Measurements from ENCODE around the gene SACS.

The SACS gene, protein sequence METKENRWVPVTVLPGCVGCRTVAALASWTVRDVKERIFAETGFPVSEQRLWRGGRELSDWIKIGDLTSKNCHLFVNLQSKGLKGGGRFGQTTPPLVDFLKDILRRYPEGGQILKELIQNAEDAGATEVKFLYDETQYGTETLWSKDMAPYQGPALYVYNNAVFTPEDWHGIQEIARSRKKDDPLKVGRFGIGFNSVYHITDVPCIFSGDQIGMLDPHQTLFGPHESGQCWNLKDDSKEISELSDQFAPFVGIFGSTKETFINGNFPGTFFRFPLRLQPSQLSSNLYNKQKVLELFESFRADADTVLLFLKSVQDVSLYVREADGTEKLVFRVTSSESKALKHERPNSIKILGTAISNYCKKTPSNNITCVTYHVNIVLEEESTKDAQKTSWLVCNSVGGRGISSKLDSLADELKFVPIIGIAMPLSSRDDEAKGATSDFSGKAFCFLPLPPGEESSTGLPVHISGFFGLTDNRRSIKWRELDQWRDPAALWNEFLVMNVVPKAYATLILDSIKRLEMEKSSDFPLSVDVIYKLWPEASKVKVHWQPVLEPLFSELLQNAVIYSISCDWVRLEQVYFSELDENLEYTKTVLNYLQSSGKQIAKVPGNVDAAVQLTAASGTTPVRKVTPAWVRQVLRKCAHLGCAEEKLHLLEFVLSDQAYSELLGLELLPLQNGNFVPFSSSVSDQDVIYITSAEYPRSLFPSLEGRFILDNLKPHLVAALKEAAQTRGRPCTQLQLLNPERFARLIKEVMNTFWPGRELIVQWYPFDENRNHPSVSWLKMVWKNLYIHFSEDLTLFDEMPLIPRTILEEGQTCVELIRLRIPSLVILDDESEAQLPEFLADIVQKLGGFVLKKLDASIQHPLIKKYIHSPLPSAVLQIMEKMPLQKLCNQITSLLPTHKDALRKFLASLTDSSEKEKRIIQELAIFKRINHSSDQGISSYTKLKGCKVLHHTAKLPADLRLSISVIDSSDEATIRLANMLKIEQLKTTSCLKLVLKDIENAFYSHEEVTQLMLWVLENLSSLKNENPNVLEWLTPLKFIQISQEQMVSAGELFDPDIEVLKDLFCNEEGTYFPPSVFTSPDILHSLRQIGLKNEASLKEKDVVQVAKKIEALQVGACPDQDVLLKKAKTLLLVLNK (N-terminal part only)

DNA sequence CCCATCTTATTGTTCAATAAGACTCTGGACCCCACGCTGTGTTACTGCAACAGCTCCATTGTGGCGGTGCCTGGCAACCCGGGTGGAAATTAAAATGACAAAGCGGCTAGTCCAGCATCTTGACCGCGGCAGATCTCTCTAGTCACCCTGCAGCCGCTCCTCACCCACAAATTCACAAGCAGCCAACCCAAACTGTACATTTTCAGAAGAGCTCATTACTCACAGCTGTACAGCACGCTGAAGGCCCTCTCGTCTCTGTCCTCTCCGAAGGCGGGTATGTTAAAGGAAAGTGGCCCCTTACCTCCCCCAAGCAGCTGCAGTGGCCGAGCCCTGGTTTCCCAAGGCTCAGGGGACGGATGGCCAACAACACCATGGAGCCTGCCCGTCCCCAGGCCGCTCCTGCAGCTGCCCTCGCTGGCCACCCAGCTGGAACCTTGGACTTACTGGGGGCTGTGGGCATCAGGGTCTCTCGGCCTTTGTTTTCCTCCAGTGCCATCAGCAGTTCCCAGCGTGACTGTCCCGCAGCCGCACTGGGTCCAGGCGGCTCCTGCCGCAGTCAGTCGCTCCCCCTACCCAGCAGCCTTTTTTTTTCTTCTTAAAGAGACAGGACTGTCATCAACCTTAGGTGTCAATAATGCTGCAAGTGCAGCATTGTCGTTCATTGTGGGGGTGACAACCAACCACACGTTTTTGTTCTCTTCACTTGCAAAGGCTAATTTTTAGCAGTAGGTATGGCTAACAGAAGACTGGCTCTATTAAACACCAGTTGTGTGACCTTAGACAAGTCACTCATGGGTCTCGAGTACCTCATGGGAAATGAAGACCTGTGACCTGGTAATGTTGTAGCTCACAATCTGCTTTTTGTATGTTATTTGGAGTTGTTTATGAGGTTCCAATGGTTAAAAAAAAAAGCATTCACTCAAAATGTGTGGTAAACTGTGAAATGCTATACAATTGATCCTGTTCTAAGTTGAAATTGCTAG is at the start of gene SACS:
Gene SACS, minus strand, starts transcription at position 532 of the 983 bp plus-strand sequence. CDS start 22,463 bp downstream, outside the sequence.
- no peak for DNase-seq

DNA sequence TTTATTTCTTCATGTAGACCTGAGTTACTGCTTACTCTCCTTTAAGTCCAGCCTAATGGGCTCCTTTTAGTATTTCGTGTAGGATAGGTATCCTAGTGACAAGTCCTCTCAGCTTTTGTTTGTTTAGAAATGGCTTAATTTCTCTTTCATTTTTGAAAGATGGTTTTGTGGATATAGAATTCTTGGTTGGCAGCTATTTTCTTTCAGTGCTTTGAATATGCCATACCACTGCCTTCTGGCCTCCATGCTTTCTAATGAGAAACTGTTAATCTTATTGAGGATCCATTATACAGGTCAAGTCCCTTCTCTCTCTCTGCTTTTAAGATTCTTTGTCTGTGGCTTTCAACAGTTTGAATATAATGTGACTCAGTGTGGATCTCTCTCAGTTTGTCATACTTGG is 46.8 kb upstream of the SACS start:
- no peak for DNase-seq

DNA sequence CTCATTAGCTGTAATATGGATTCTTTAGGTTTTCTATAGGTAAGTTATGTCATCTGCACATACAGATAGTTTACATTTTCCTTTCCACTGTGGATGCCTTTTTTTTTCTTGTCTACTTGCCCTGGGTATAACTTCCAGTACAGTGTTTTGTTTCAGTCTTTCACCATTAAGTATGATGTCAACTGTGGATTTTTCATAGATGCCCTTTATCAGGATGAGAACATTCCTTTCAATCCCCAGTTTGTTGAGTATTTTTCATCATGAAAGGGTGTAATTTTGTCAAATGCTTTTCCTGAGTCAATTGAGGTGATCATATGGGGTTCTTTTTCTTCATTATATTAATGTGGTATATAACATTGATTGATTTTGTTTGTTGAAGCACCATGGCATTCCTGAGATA is 43.6 kb upstream of the SACS start:
- no peak for DNase-seq

DNA sequence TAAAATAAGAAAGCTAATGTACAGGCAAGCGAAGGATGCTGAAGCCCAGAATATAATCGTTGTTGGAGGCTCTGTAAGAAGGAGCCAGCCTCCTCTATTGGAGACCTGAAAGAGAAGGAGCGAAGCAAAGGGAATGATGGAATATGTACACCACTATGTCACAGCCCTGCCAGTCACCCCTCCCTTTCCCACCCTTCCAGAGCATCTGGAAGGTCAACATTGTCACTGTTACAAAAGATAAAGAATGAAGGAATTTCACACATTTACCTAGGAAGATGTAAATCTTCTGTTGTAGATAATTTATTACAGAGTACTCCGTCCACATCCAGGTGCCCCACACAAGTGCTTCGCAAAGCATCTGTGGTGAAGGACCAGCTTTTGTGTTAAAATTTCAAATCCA is 39.7 kb upstream of the SACS start:
- DNase-seq = no peak

DNA sequence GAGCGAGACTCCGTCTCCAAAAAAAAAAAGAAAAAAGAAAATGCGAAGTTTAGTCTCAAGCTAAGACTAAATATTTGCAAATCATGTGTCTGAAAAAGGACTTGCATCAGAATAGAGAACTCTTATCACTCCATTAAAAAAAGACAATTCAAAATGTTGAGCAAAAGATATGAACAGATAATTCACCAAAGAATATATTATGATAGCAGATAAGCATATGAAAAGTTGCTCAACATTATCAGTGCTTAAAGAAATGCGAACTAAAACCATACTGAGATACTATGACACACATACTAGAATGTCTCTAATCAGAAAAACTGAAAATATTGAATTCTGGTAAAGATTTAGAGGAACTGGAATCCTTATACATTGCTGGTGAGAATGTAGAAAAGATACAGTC is 38.7 kb upstream of the SACS start:
- DNase-seq = no peak

DNA sequence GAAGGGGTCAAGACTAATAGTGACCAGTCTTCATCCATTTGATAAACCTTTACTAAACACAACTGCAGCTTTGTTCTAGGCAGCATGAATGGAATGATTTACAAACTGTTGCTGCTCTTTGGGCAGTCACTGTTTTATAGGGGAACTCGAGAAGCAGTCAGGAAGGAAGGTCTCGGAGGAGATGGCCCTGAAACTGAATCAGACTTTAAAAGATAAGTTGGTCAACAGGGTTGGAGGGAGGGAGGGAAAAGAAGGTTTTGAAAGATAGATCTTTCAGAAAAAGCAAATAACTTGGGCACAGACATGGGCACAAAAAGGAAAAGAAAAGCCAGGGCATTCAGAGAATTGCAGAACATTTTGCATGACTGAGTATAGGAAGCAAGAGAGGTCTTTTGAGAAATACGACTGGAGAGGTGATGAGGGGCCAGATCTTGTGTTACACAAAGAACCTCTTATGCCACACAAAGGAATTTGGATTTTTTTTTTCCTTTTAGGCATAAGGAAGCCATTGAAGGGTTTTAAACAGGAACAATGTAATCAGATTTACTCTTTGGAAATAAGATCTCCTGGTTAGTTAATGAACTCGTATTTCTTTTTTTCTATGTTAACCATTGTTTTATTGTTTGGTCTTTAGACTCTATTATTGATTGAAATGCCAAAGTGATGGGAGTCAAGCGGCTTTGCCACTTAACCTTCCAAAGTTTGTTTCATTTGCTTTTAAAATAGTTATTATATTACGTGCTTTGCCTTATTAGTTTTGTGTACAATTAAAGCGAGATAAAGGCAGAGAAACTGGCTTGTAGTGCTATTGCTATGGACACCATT is 37.5 kb upstream of the SACS start:
- DNase-seq = no peak

DNA sequence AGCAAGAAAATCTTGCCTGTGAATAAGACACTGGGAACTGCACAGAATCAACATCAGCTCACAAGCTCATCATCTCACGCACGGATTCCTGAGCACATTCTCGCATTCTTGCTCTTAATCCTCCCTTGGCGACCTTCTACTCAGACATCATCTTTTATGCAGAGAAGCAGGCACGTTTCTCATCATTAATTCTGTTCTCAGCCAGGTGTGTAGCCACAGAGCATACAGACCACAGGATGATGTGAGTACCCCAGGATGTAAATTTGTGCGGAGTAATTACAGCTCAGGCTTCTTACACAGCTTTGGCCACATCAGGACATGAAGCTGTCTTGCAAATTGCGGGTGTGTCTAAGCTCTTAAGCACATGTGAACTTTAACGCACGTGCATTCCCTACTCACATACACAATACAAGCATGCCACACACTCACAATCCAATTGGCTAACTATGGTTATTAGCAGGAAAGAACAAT is 36.5 kb upstream of the SACS start:
- no peak for DNase-seq

DNA sequence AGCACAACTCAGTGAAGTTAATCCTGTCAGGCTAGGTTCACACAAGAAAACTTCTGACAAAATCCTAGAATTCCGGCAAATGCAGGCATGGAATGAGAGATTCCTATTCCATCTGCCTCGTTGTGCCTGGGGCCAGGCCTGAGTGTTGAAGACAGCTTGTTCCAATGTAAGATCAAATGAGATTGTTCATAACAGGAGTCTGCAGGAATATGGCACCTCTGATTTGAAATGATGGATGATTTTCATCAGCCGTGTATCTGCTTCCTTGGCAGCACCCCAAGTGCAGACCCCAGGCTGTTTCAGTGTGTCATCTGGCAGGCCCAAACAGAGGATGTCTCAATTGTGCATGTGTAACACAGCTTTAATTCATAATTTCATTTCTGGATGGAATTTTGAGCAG is 35.3 kb upstream of the SACS start:
- DNase-seq = no peak

DNA sequence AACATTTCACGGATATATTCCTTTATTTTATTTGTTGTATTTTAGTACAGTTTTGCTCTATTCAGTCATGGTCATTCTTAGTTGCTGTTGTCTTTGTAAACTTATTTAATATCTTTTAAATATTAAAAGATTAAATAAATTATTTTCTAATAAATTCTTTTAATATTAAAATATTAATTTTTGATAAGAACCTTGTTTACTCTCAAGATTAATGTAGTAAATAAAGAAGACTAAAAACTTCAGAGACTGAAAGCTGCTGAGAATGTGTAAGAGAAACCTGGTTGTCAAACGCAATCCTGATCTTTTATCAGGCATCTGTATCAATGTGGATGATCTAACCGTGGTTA is 34.4 kb upstream of the SACS start:
- DNase-seq = no peak

DNA sequence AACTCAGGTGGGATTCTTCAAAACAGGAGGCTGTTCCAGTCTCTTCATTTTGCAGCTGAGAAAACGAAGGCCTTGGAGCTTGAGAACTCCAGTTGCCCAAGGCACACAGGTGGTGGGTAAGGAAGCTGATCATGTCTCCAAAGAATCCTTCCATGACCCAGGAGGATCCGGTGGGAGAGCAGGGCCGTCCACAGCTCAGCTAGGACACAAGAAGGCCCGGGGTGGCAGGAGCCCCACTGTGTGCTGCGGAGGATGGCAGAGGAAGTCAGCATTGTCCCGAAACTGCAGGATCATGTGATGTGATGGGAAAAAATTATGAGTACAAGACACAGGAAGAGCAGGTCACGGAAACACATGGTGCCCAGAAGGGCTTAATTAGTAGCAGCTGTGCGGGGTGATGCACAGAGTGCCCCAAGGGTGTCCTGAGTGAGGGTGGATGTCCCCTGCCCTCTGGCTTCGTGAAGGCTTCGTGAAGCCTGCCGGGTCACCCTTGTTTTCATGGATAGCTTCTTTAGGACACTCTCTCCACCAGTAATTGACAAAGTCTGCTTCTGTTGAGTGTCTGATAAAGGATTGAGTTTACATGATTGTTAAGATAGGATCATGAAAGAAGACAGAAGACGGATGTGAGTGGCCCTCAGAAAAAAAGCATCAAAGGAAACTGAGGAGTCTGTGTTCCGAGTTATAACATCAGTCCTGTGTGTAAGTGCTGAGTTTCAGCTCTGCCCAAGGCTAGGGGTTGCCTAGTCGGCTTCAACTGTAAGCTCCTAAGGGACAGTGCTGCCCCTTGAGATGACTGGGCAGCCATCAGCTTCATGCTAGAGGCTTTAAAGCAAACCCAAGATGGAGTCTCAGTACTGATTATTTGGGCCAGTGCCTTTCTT is 33.8 kb upstream of the SACS start:
- DNase-seq = no peak

DNA sequence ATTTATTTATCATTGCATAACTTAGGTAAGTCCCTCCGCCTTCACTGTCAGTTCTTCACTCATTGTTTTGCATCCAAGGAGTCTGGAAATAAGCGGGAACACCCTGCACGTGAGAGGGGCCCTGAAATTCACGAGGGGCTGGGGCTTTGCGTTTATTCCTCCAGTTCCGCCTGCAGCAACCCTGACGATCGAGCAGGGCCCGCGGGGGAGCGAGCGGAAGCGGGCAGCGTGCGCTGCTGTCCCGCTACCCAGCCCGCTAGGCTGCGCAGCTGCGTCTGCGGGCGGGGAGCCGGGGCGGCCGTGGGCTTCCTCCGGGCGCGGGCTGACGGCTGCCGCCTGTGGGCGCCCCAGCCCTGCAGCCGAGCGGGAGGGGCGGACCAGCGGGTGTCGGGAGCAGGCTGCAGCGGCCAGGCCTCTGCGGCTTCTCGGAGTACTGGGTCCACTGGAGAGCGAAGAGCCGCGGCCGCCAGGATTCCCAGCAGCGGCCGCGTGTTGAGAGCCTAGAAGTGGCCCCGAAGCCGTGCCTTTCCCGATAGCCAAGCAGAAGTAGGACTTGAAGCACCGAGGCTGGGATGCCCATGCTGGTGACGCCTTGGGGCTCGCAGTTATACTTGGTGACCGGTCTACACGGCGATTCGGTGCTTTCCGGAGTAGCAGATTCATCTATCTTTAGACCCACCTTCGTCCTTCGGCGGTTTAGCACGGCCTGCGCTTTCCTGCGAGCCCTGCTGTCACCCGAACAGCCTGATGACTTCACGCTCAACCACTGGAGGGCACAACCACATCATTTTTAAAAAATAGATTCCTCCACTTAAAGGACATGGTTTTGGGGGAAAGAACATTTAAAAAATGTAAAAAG is 32.9 kb upstream of the SACS start:
- peak; percentile 25 to 78 (median 46) for DNase-seq

DNA sequence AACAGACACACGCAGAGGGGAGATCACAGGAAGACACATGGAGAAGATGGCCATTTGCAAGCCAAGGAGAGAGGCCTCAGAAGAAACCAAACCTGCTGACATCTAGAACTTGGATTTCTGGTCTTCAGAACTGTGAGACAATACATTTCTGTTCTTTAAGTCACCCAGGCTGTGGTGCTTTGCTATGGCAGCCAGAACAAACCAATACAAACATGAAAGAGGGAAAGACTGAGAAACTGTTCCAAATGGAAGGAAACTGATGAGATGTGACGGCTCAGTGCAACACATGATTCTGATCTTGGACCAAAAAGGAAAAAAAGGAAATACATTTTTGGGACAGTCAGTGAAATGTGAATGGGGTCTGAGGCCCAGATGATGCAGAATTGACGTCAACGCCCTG is 30.2 kb upstream of the SACS start:
- DNase-seq = no peak

DNA sequence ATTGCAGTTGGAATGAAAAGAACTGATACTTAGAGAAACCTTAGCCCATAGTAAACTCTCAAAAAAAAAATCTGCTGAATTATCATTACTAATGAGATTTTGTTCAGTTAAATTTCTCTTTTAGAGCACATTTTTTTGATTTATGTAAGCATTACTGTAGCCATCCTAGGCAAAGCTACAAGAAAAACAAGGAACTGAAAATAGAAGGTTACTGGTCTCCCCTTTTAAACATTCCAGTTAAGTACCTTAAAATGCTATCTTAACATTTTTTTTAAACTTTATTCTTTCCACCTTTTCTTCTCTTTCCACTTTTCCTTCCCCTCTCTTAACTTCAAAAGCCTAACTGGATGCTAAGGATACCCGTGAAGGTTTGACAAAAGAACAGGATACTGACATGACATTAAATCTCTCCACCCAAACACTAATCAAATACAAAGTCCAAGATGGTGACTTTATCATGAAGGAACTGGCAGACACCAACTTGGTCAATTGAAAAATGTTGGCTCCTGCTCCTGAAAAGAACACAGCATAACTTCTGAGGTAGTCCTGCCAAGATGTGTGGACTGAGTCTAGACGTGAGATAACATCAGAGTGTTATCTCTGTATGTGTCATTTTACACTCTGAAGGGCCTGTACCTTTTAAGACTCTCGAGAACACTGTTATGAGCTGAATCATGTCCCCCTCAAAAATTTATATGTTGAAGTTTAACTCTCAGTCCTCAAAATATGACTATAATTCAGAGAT is 29.5 kb upstream of the SACS start:
- DNase-seq = no peak

DNA sequence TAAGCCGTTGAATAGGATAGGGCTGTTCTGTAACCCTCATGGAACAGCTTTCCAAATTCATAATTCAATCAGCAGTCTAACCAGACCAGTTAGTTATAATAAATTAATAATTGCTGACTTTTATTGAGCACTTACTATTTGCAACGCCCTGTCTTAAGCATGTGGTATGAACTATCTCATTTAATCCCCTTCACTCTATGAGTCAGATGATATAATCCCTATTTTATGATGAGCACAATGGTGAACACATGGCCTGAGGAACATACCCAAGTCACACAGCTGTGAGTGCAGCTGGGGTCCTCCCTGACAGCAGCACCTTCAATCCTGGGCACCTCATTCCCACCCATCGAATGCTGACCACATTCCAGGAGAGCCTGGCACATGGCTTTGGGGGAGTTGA is 28.0 kb upstream of the SACS start:
- no peak for DNase-seq

DNA sequence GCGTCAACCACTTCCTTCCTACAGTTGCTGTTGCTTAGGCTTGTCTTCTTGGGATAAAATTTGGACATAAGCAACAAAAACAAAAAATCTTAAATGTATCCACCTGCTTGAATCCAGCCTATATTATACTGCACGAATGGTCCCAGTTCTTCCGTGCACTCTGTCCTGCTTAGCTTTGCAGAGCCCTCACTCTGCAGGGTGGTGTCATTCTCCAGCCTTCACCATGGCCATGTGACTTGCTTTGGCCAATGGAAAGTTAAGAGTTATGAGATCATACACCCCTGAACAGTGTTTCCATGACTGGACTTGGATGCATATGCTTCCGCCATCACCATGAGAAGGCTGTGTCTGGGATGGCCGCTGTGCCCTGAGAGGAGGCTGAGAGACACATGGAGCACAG is 27.4 kb upstream of the SACS start:
- DNase-seq = no peak

DNA sequence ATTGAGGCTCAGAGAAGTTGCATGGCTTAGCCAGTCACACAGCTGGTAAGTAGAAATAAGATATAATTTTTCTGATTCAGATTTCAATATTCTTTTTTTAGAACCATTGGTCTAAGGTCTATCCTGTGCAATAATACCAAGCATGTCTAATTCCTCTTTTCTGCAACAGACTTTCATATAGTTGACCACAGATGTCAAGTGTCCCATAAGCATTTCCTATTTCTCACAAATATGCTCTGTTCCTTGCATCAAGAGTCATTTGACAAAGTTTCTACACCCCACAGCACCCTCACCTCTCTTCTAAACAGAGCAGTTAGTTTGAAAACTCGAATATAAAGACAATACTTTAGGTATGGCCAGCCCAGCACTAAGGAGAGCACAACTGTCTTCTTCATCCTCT is 26.8 kb upstream of the SACS start:
- DNase-seq = no peak

DNA sequence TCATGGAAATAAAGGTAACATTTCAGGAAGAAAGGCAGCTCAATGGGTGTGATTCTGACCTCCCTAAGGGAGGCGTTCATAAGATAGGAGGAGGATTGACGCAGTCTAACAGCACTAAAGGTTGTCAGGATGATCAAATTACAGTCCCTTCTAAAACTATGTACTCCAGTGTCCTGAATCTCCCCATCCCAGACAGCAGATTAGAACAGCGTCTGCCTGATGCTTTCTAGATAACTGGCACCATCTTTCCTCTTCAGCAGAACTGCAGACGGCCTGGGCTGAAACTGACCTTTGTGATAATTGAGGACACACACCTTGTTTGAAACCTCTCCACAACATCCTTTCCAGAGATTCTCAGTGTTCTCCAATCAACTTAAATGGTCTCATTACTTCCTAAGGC is 25.5 kb upstream of the SACS start:
- no peak for DNase-seq

DNA sequence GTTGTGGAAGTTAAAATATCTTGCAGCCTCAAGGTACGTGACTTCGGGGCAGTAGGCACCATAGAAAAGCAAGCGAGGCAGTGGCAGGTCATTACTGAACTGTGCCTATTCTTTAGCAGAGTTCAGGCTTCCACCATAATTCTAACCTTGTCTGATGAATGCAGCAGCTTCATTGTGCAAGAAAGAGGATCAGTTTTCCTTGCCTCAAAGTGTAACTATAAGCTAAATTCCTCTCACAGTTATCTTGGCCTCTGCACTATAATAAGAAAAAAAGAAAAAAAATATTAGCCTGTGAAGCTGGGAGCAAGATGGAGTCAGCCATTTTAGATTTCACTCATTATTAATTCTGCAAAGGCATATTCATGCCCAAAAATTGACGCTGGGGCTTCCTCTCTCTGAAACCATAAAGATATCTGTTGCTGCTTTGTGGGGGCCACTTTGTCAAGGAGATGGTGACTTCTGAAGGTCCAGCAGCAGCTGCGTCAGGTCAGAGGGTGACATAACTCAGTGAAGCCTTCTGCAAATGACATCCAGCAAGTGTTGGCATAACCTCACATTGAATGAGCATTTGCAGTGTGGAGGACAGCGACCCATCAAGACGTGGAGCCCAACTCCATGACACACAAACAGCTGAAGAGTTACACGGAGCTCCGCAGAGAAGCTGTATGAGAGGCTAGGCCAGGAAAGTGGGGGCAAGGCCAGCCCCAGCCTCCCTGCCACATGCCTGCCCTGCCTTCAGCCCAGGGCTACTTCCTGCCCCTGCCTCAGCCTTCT is 23.1 kb upstream of the SACS start:
- no peak for DNase-seq

All from stimulated activated naive CD4-positive, alpha-beta T cell (primary cell).